Measurements from ENCODE around the gene XPNPEP2. TPM values are rescaled to one million over a fixed set of nuclear protein-coding genes. Genes with fewer than 3 reads are reported as not detected.

Gene XPNPEP2
- not detected for total RNA-seq (ENCODE audit: unreplicated experiment)
- long read RNA-seq = 0 reads

GRCh38 chrX:129738466-129739308 is at the start of gene XPNPEP2:
XPNPEP2 (plus strand) TSS chrX:129738979; CDS start chrX:129739214, 235 bp downstream.
- no peaks in the 10 kb centered on the region for H3K4me1 Mint-ChIP-seq (ENCODE audit: low read depth, unreplicated experiment)
- H3K27me3 Mint-ChIP-seq (ENCODE audit: unreplicated experiment) = peaks cover 7% of the 10 kb centered on the region
- H3K4me3 Mint-ChIP-seq (ENCODE audit: unreplicated experiment) = no peak within 1 kb of the TSS
- DNase-seq = no peak
- H3K9me3 Mint-ChIP-seq (ENCODE audit: unreplicated experiment) = peaks cover 2% of the 10 kb centered on the region
- H3K27ac Mint-ChIP-seq (ENCODE audit: unreplicated experiment) = no peak within 1 kb of the TSS
- TF ChIP-seq CTCF (IDR thresholded peaks at IDR 0.05; ENCODE audit: partially characterized antibody, unreplicated experiment) = no peak
- no peaks in the 10 kb centered on the region for H3K36me3 Mint-ChIP-seq (ENCODE audit: unreplicated experiment)

GRCh38 chrX:129689796-129690195 is 49.0 kb upstream of the XPNPEP2 start:
- H3K27ac Mint-ChIP-seq (ENCODE audit: unreplicated experiment) = no peak overlapping the region

GRCh38 chrX:129690435-129690834 is 48.3 kb upstream of the XPNPEP2 start:
- no peak for DNase-seq
- Mint-ChIP-seq H3K4me3 (ENCODE audit: unreplicated experiment) (no peak overlapping the region), H3K9me3 (ENCODE audit: unreplicated experiment) (no peaks in the 10 kb centered on the region), H3K27me3 (ENCODE audit: unreplicated experiment) (no peaks in the 10 kb centered on the region), H3K27ac (ENCODE audit: unreplicated experiment) (no peak overlapping the region), H3K36me3 (ENCODE audit: unreplicated experiment) (no peaks in the 10 kb centered on the region), H3K4me1 (ENCODE audit: low read depth, unreplicated experiment) (no peaks in the 10 kb centered on the region)
- no peak for TF ChIP-seq CTCF (IDR thresholded peaks at IDR 0.05; ENCODE audit: partially characterized antibody, unreplicated experiment)

More at GRCh38 chrX:129689796-129690195, 49.0 kb upstream of the XPNPEP2 start:
- Mint-ChIP-seq H3K4me3 (ENCODE audit: unreplicated experiment) (no peak overlapping the region), H3K4me1 (ENCODE audit: low read depth, unreplicated experiment) (no peaks in the 10 kb centered on the region), H3K36me3 (ENCODE audit: unreplicated experiment) (no peaks in the 10 kb centered on the region), H3K27me3 (ENCODE audit: unreplicated experiment) (no peaks in the 10 kb centered on the region), H3K9me3 (ENCODE audit: unreplicated experiment) (no peaks in the 10 kb centered on the region)
- no peak for TF ChIP-seq CTCF (IDR thresholded peaks at IDR 0.05; ENCODE audit: partially characterized antibody, unreplicated experiment)
- no peak for DNase-seq

GRCh38 chrX:129693354-129693753 is 45.4 kb upstream of the XPNPEP2 start:
- DNase-seq = no peak
- no peak overlapping the region for H3K4me3 Mint-ChIP-seq (ENCODE audit: unreplicated experiment)
- H3K4me1 Mint-ChIP-seq (ENCODE audit: low read depth, unreplicated experiment) = no peaks in the 10 kb centered on the region
- H3K36me3 Mint-ChIP-seq (ENCODE audit: unreplicated experiment) = no peaks in the 10 kb centered on the region
- H3K9me3 Mint-ChIP-seq (ENCODE audit: unreplicated experiment) = no peaks in the 10 kb centered on the region
- no peaks in the 10 kb centered on the region for H3K27me3 Mint-ChIP-seq (ENCODE audit: unreplicated experiment)
- no peak for TF ChIP-seq CTCF (IDR thresholded peaks at IDR 0.05; ENCODE audit: partially characterized antibody, unreplicated experiment)
- no peak overlapping the region for H3K27ac Mint-ChIP-seq (ENCODE audit: unreplicated experiment)

GRCh38 chrX:129694805-129695204 is 44.0 kb upstream of the XPNPEP2 start:
- H3K9me3 Mint-ChIP-seq (ENCODE audit: unreplicated experiment) = no peaks in the 10 kb centered on the region
- H3K27ac Mint-ChIP-seq (ENCODE audit: unreplicated experiment) = no peak overlapping the region
- no peak for TF ChIP-seq CTCF (IDR thresholded peaks at IDR 0.05; ENCODE audit: partially characterized antibody, unreplicated experiment)
- H3K27me3 Mint-ChIP-seq (ENCODE audit: unreplicated experiment) = no peaks in the 10 kb centered on the region
- no peak overlapping the region for H3K4me3 Mint-ChIP-seq (ENCODE audit: unreplicated experiment)
- no peaks in the 10 kb centered on the region for H3K4me1 Mint-ChIP-seq (ENCODE audit: low read depth, unreplicated experiment)
- no peak for DNase-seq
- no peaks in the 10 kb centered on the region for H3K36me3 Mint-ChIP-seq (ENCODE audit: unreplicated experiment)
